HG03066 (cell line): ENCODE results near the gene USP38.
"Not testable (repeated sequence)": the region's sequence is repeated elsewhere in the genome, so short reads cannot be mapped to it uniquely, and the experiment has no call there.

Experiments used
- ATAC-seq: cut with Tn5 transposase; IDR thresholded peaks from one replicate; pipeline ENCODE4 v1.9.1; 2021; ENCODE audit warnings: low read depth; ENCODE audit not compliant: unreplicated experiment

Gene USP38

GRCh38 chr4:143254491-143255226, 69.9 kb downstream of the USP38 start:
- ATAC-seq: no peak

GRCh38 chr4:143256456-143256855, 71.7 kb downstream of the USP38 start:
- ATAC-seq: no peak

DNA sequence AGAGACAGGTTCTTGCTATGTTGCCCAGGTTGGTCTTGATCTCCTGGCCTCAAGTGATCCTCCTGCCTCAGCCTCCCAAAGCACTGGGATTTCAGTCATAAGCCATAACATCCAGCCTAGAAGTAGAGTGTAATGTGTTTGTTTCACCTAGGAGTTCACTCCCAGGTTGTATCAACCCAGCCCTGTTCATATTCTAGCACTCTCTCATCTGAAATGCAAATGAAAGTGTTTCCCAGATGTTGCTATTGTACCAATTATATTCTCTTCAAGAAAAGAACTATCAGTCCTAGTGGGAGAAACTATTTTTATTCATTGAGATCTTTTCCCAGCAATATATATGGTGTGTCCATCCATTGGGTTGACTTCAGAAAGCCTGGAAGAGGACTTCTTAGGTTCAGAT, 72.6 kb downstream of the USP38 start:
- ATAC-seq: no peak

- ATAC-seq: no peak
Measured at GRCh38 chr4:143260750-143261149, 76.0 kb downstream of the USP38 start.

DNA sequence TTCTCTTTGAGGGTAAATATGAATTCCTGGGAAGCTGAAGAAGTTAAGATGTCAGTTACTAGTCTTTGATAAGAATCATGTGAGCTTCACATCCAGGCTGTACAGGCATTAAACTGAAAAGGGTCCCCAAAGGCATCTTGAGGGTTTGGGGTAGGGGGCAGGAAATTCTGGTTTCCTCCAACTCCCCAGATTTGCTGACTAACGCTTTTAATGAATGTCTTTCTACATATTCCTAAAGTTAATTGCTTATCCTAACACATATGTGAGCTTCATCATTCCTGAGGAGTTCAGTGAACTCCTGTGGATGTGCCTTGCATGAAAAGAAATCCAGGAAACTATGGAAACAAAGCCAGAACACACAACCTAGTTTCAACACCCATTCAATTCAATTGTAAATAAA, 78.1 kb downstream of the USP38 start:
- ATAC-seq: no peak

DNA sequence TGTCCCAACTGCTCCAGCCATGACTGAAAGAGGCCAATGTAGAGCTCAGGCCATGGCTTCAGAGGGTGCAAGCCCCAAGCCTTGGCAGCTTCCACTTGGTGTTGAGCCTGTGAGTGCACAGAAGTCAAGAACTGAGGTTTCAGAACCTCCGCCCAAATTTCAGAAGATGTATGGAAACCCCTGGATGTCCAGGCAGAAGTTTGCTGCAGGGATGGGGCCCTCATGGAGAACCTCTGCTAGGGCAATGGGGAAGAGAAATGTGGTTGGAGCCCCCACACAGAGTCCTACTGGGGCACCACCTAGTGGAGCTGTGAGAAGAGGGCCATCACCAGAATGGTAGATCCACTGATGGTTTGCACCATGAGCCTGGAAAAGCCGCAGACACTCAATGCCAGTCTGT, 83.0 kb downstream of the USP38 start:
- not testable (repeated sequence) for ATAC-seq

DNA sequence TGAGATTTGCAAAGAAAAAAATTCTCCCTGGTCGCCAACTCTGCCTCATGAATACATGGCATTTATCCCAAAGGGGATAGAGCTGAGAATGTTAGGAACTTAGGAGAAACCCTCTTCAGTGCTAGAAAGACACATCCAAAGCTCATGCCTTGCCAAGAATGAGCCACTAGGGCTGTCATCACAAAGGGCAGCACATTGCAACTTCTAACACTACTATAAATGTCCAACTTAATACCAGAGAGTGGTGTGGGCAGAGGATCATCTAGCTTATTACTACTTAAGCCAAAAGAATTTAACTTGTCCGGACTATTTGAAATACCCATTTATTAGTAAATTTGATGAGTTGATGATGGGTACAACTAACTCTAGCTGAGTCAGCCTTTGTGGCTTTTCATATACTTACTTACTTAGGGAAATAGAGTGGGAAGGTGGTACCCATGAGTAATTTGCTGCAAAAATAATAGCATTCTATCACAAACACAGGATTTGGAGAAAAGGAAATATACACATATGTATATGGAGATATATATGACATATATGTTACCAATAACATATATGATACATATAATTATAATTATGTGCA, 85.6 kb downstream of the USP38 start:
- ATAC-seq: no peak
